Measurements from ENCODE around the gene HOXD3. TPM values are rescaled to one million over a fixed set of nuclear protein-coding genes. Genes with fewer than 3 reads are reported as not detected.

The HOXD3 gene
- polyA plus RNA-seq, 1 donor (not counting 4 experiments of a cell fraction or from before 2014, with no cell fraction given) = not detected

DNA sequence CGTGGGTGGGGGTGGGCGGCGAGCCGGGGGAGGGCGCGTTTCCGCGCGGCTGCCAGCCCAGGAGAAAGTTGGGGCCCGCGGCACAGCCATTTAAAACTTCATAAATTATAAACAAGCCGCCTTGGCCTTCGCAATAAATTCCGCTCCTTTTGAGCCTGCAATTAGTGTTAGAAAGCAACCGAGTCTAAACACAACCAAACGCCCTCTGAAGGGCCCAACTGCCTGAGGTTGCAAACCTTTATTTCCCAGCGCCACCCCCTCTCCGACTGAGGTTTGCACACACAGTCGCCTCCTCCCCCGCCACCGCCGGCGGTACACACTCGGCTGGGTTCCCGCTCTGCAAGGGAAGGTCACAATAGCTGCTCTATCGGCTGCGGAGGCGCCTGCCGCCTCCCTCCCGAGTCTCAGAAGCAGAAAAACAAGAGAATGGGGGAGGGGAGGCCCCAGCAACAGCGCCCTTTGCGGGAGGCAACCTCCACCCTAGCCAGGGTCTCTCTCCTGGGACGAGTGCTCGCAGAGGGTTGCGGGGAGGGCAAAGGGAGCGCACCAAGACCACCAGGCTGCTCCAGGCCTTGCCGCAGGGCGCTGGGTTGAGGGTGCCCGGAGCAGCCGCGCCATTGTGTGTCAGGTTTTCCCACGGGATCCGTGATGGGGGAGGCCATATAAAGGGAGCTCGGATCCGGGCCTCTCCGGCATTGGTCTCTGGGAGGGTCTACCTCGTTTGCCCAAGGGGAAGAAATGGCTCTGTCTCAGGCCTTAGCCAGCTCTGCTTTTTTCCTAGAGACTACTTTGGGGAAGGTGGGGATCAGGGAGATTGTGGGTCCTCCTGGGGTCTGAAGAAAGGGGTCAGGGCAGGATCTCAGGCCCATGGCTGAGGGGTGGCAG, 18.0 kb downstream of the HOXD3 start:
- Histone ChIP-seq H3K9me1 (ENCODE audit: control insufficient read depth, extremely low read depth, insufficient read depth, low read length) (no peaks in the 10 kb centered on the region), H3K36me3 (ENCODE audit: control insufficient read depth in 2 of 2, extremely low read depth in 1 of 2, insufficient read depth in 2 of 2, low read length in 2 of 2) (no peaks in the 10 kb centered on the region), H2AFZ (ENCODE audit: control insufficient read depth, low read length) (no peak overlapping the region), H3K4me2 (ENCODE audit: control insufficient read depth, extremely low read depth, insufficient read depth, low read depth, low read length) (no peak overlapping the region), H3K4me1 (ENCODE audit: control insufficient read depth, extremely low read depth, insufficient read depth, low read length) (peaks cover 4% of the 10 kb centered on the region), H4K20me1 (ENCODE audit: control insufficient read depth, extremely low read depth, insufficient read depth, low read length) (peaks cover 2% of the 10 kb centered on the region), H3K79me2 (ENCODE audit: control insufficient read depth, insufficient read depth, low read length) (no peaks in the 10 kb centered on the region), H3K27ac (ENCODE audit: control insufficient read depth, insufficient read depth, low read length) (no peak overlapping the region), H3K9me3 (ENCODE audit: control insufficient read depth, low read depth, low read length) (peaks cover 5% of the 10 kb centered on the region), H3K4me3 (ENCODE audit: control insufficient read depth in 2 of 3, extremely low read depth in 1 of 3, insufficient read depth in 2 of 3, low read depth in 1 of 3, low read length in 3 of 3) (no peak overlapping the region), H3K27me3 (ENCODE audit: control insufficient read depth, extremely low read depth, insufficient read depth, low read length) (peaks cover 99% of the 10 kb centered on the region), H3K9ac (ENCODE audit: control insufficient read depth, extremely low read depth, insufficient read depth, low read length) (no peak overlapping the region)
- TF ChIP-seq, protein P1, sequence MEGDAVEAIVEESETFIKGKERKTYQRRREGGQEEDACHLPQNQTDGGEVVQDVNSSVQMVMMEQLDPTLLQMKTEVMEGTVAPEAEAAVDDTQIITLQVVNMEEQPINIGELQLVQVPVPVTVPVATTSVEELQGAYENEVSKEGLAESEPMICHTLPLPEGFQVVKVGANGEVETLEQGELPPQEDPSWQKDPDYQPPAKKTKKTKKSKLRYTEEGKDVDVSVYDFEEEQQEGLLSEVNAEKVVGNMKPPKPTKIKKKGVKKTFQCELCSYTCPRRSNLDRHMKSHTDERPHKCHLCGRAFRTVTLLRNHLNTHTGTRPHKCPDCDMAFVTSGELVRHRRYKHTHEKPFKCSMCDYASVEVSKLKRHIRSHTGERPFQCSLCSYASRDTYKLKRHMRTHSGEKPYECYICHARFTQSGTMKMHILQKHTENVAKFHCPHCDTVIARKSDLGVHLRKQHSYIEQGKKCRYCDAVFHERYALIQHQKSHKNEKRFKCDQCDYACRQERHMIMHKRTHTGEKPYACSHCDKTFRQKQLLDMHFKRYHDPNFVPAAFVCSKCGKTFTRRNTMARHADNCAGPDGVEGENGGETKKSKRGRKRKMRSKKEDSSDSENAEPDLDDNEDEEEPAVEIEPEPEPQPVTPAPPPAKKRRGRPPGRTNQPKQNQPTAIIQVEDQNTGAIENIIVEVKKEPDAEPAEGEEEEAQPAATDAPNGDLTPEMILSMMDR (optimal IDR thresholded peaks at IDR 0.05 in 1 of 3, IDR thresholded peaks at IDR 0.05 in 1 of 3, conservative IDR thresholded peaks at IDR 0.05 in 1 of 3; ENCODE audit: extremely low read depth in 1 of 3, insufficient read depth in 2 of 3, low read length in 3 of 3) = no peak
- no peak for TF ChIP-seq EZH2 (IDR thresholded peaks at IDR 0.05; ENCODE audit: low read length)
- FAIRE-seq = no peak
- dilution Hi-C loops (cut with MboI; ENCODE audit: extremely low pct_ligation_motif_present, low sequenced_read_pairs) = loop anchor here (25.0 kb wide), 1 partner anchor 462 kb away; no protein-coding TSS in a partner anchor
- DNase-seq (ENCODE audit: low read depth, low spot score) = no peak

DNA sequence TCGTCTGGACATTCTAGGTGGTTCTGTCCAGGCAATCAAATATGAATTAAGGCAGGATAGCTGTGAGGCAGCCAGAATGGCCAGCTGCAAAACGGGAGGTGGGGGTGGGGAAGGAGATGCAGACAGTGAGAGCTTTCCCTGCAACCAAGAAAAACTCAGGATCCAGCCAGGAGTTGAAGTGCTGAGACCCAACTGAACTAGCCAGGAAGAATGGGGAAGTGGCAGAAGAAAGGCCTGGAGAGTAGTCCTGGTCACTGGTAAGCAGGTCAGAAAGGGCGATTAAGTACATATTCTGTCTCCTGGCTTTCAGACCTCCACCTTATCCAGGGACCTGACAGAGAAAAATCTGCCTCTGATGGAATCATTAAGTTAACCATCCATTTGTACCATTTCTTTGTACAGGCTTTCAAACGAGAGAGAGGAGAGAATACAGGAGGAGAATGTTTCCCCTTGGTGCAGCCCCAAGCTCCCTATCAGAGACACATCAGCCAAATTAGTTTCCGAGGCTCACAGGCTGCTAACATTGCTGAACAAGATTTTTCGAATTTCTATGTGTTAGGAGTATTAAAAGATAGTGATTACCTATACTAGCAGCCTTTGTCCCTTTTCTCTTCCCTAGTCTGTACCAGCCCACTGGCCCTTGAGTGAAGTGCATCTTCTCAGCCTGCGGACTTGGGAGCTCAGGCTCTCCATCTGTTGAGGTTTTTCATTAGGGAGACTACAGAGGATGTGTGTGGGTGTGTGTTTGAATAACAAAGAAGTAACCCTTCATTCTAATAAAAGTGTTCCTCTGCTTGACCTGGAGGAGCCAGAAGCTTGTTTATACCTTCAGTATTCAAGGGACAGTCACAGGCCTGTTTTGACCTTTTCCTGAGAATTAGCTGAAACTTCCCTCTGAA, 18.9 kb downstream of the HOXD3 start:
- no peak overlapping the region for H3K4me3 ChIP-seq (ENCODE audit: control insufficient read depth in 2 of 3, extremely low read depth in 1 of 3, insufficient read depth in 2 of 3, low read depth in 1 of 3, low read length in 3 of 3)
- no peak for TF ChIP-seq EZH2 (IDR thresholded peaks at IDR 0.05; ENCODE audit: low read length)
- TF ChIP-seq, protein P1 (optimal IDR thresholded peaks at IDR 0.05 in 1 of 3, IDR thresholded peaks at IDR 0.05 in 1 of 3, conservative IDR thresholded peaks at IDR 0.05 in 1 of 3; ENCODE audit: extremely low read depth in 1 of 3, insufficient read depth in 2 of 3, low read length in 3 of 3) = no peak
- H3K9me1 ChIP-seq (ENCODE audit: control insufficient read depth, extremely low read depth, insufficient read depth, low read length) = no peaks in the 10 kb centered on the region
- no peak overlapping the region for H3K4me2 ChIP-seq (ENCODE audit: control insufficient read depth, extremely low read depth, insufficient read depth, low read depth, low read length)
- H4K20me1 ChIP-seq (ENCODE audit: control insufficient read depth, extremely low read depth, insufficient read depth, low read length) = peaks cover 2% of the 10 kb centered on the region
- H3K9ac ChIP-seq (ENCODE audit: control insufficient read depth, extremely low read depth, insufficient read depth, low read length) = no peak overlapping the region
- dilution Hi-C loops (cut with MboI; ENCODE audit: extremely low pct_ligation_motif_present, low sequenced_read_pairs) = no loop called here
- H3K27me3 ChIP-seq (ENCODE audit: control insufficient read depth, extremely low read depth, insufficient read depth, low read length) = peaks cover 92% of the 10 kb centered on the region
- H3K4me1 ChIP-seq (ENCODE audit: control insufficient read depth, extremely low read depth, insufficient read depth, low read length) = peaks cover 4% of the 10 kb centered on the region
- no peaks in the 10 kb centered on the region for H3K79me2 ChIP-seq (ENCODE audit: control insufficient read depth, insufficient read depth, low read length)
- no peak for FAIRE-seq
- H3K9me3 ChIP-seq (ENCODE audit: control insufficient read depth, low read depth, low read length) = peaks cover 5% of the 10 kb centered on the region
- H3K36me3 ChIP-seq (ENCODE audit: control insufficient read depth in 2 of 2, extremely low read depth in 1 of 2, insufficient read depth in 2 of 2, low read length in 2 of 2) = no peaks in the 10 kb centered on the region
- H3K27ac ChIP-seq (ENCODE audit: control insufficient read depth, insufficient read depth, low read length) = no peak overlapping the region
- H2AFZ ChIP-seq (ENCODE audit: control insufficient read depth, low read length) = no peak overlapping the region
- DNase-seq (ENCODE audit: low read depth, low spot score) = no peak

All from keratinocyte (primary cell).